K562 (cell line): Measurements from ENCODE around the gene LPCAT1. TPM values are rescaled to one million over a fixed set of nuclear protein-coding genes. Genes with fewer than 3 reads are reported as not detected.

Source experiments
- ARID1B ChIP-seq: fragments of 450-650 bp; IDR thresholded peaks from 2 replicates; pipeline ENCODE4 v1.6.1; 2016; ENCODE audit warnings: antibody characterized with exemption, mild to moderate bottlenecking, inconsistent platforms
- EGR1 ChIP-seq: fragments of 450-650 bp; conservative IDR thresholded peaks from 2 replicates; pipeline ENCODE4 v1.6.1; 2017; ENCODE audit warnings: mild to moderate bottlenecking
- HNRNPLL ChIP-seq: fragments of 200-400 bp; formaldehyde crosslinking; IDR thresholded peaks from 2 replicates; pipeline ENCODE4 v1.6.1; 2017; ENCODE audit warnings: low read length, low read depth, mild to moderate bottlenecking; ENCODE audit not compliant: poor library complexity, severe bottlenecking
- KAT7 ChIP-seq: sonication (generic); formaldehyde crosslinking; IDR thresholded peaks from 2 replicates; pipeline ENCODE4 v1.8.0; 2022; ENCODE audit warnings: missing genetic modification reagents, mild to moderate bottlenecking, borderline replicate concordance
- MCM5 ChIP-seq: fragments of 450-650 bp; IDR thresholded peaks from 2 replicates; pipeline ENCODE4 v1.6.1; 2016; ENCODE audit warnings: low read depth
- NCOA2 ChIP-seq, 2 experiments: fragments of 450-650 bp; IDR thresholded peaks; 2 replicates each; pipeline ENCODE4 v1.6.1; 2018; ENCODE audit warnings: mild to moderate bottlenecking in 2 of 2, moderate library complexity in 1 of 2; ENCODE audit not compliant: partially characterized antibody in 2 of 2
- NR3C1 ChIP-seq: sonication (generic); formaldehyde crosslinking; IDR thresholded peaks from 2 replicates; pipeline ENCODE4 v1.8.1; 2022; ENCODE audit warnings: missing genetic modification reagents
- POLR2A ChIP-seq: fragments of 450-650 bp; conservative IDR thresholded peaks from 2 replicates; pipeline ENCODE4 v1.6.1; 2016
- RB1 ChIP-seq: fragments of 450-650 bp; IDR thresholded peaks from 2 replicates; pipeline ENCODE4 v1.6.1; 2017; ENCODE audit warnings: low read depth, mild to moderate bottlenecking
- RCOR1 ChIP-seq, 2 experiments: IDR thresholded peaks; 2 replicates each; pipeline ENCODE4 v1.6.1; 2012; ENCODE audit warnings: low read depth in 2 of 2, low read length in 2 of 2, borderline replicate concordance in 1 of 2, improper control_type of control experiment in 1 of 2
- REST ChIP-seq, 2 experiments: fragments of 450-650 bp; formaldehyde crosslinking in 1 of 2; IDR thresholded peaks; 2 replicates each; pipeline versions ENCODE4 v1.4.0 to v1.6.1; 2014 to 2020; ENCODE audit warnings: mild to moderate bottlenecking in 2 of 2, borderline replicate concordance in 1 of 2, low read depth in 1 of 2
- SAP30 ChIP-seq: fragments of 200-600 bp; sonication (generic); IDR thresholded peaks from 2 replicates; pipeline ENCODE4 v1.6.1; 2012; ENCODE audit warnings: borderline replicate concordance, low read depth, mild to moderate bottlenecking, moderate library complexity, low read length, control low read depth, inconsistent platforms; ENCODE audit not compliant: insufficient read depth, poor library complexity, severe bottlenecking
- SMARCC2 ChIP-seq: fragments of 450-650 bp; IDR thresholded peaks from 2 replicates; pipeline ENCODE4 v1.6.1; 2017; ENCODE audit warnings: antibody characterized with exemption, moderate library complexity, mild to moderate bottlenecking, low read depth
- THAP7 ChIP-seq: fragments of 250-450 bp; sonication (Bioruptor Pico); IDR thresholded peaks from 2 replicates; pipeline ENCODE4 v1.5.0; 2021
- ZBTB5 ChIP-seq: fragments of 450-650 bp; IDR thresholded peaks from 2 replicates; pipeline ENCODE4 v1.6.1; 2017; ENCODE audit warnings: antibody characterized with exemption
- ZBTB7A ChIP-seq: IDR thresholded peaks from 2 replicates; pipeline ENCODE4 v1.6.1; 2011; ENCODE audit warnings: low read depth, mild to moderate bottlenecking, low read length, moderate library complexity, borderline replicate concordance; ENCODE audit not compliant: control insufficient read depth
- ZNF24 ChIP-seq: fragments of 450-650 bp; IDR thresholded peaks from 2 replicates; pipeline ENCODE4 v1.6.1; 2016
- polyA plus RNA-seq, 8 experiments: library from polyadenylated mRNA; depleted of rRNA in 4 of 8; stranded (reverse) in 5 of 8; unstranded in 3 of 8; fragments of >200 nt; fragmentation: Nextera tagmentation in 2 of 8; fragmentation: Illumina TruSeq in 1 of 8; extraction: Ambion mirVana in 2 of 8; extraction: Trizol in 1 of 8; gene quantifications; 2 replicates each; pipeline versions ENCODE4 v1.2.1 to v1.2.3, GENCODE V29; 2011 to 2014; ENCODE audit warnings: inconsistent platforms in 1 of 8, missing spikeins in 1 of 8
- total RNA-seq, 7 experiments: library from RNA; depleted of rRNA in 6 of 7; stranded (reverse); fragments of >200 nt in 6 of 7; fragmentation: Illumina TruSeq in 2 of 7; extraction: Trizol in 2 of 7; gene quantifications; 2 replicates each; pipeline versions ENCODE4 v1.2.1 to v1.2.3, GENCODE V29; 2011 to 2021; ENCODE audit warnings: low replicate concordance in 1 of 7

Gene LPCAT1
- total and polyA plus RNA-seq, 9 of the 15 experiments (the other 6 are each of a cell fraction or from before 2014, with no cell fraction given), result 0.14 to 18.4 (median 13.9) TPM

GRCh38 chr5:1522601-1523479 lies 920 bp downstream of the LPCAT1 start (continued):
- TF ChIP-seq THAP7 (CRISPR knock-in tag) (no peak), RB1 (peak; percentile 22; the same call in 1 of the 2 replicates), ZNF24 (no peak), ZBTB5 (no peak), MCM5 (no peak), POLR2A (no peak), RCOR1 (IDR thresholded peaks at IDR 0.05; ENCODE audit: borderline replicate concordance in 1 of 2, low read depth in 2 of 2, low read length in 2 of 2) (no peak), SAP30 (peak; percentile 53), HNRNPLL (no peak), KAT7 (CRISPR knock-in tag) (no peak), ARID1B (no peak), EGR1 (no peak), NCOA2 (IDR thresholded peaks at IDR 0.05; ENCODE audit: partially characterized antibody in 2 of 2) (no peak), SMARCC2 (no peak), NR3C1 (CRISPR knock-in tag) (0 out of 2 replicates have a peak, but pooled peaks have one; percentile 51), REST (IDR thresholded peaks at IDR 0.05; ENCODE audit: borderline replicate concordance) (no peak), REST (CRISPR knock-in tag; IDR thresholded peaks at IDR 0.05; ENCODE audit: low read depth) (no peak), ZBTB7A (0 out of 2 replicates have a peak, but pooled peaks have one; percentile 26)
